ENCODE results near the gene DCHS2.

GRCh38 chr4:154455111-154455510 lies 36.5 kb downstream of the DCHS2 start:
- no peak for TF ChIP-seq CTCF (IDR thresholded peaks at IDR 0.05; ENCODE audit: low read length)
- no peak for TF ChIP-seq EZH2 (IDR thresholded peaks at IDR 0.05; ENCODE audit: borderline replicate concordance, low read length)
